HG02870 (cell line): ENCODE data around the gene PRAMEF18.
"Not testable (repeated sequence)": the region's sequence is repeated elsewhere in the genome, so short reads cannot be mapped to it uniquely, and the experiment has no call there.

Experiments
- ATAC-seq: cut with Tn5 transposase; IDR thresholded peaks from one replicate; pipeline ENCODE4 v1.9.1; 2021; ENCODE audit warnings: mild to moderate bottlenecking, moderate library complexity; ENCODE audit not compliant: unreplicated experiment

PRAMEF18 gene, protein sequence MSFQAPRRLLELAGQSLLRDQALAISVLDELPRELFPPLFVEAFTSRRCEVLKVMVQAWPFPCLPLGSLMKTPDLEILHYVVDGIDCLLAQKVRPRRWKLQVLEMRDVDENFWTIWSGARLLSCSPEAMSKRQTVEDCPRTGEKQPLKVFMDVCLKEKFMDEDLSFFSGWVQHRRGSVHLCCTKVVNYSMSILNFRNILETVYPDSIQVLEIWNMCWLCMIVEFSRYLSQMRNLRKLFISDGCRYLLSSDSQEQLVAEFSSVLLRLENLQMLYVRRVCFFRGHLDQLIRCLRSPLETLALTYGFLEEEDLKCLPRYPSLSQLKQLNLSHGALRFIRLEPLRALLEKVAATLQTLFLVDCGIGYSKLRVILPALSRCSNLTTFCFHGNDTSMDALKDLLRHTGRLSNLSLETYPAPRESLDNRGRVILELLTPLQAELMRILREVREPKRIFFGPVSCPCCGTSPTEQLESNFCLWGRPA

DNA sequence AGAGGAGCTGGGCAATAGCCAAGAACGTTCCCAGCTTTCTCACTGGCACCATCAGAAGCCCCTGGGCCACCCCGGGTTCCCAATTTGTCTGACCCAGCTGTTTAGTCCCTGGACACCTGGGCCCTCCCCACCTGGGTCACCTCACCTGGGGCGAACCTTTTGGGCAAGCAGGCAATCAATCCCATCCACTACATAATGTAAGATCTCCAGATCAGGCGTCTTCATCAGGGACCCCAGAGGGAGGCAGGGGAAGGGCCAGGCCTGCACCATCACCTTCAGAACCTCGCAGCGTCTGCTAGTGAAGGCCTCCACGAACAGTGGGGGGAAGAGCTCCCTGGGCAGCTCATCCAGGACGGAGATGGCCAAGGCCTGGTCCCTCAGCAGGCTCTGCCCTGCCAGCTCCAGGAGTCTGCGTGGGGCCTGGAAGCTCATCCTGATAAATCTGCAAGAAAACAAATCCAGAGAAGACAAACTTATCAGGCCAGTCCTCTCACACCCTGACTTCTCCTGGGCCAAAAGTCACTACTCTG is at the start of gene PRAMEF18:
PRAMEF18 (minus strand) TSS at position 480 of the 530 bp plus-strand sequence; CDS start at position 432, 48 bp downstream.
- not testable (repeated sequence) for ATAC-seq

- ATAC-seq, result not testable (repeated sequence)
These were observed 39.2 kb upstream of the PRAMEF18 start for GRCh38 chr1:13265124-13265523.

DNA sequence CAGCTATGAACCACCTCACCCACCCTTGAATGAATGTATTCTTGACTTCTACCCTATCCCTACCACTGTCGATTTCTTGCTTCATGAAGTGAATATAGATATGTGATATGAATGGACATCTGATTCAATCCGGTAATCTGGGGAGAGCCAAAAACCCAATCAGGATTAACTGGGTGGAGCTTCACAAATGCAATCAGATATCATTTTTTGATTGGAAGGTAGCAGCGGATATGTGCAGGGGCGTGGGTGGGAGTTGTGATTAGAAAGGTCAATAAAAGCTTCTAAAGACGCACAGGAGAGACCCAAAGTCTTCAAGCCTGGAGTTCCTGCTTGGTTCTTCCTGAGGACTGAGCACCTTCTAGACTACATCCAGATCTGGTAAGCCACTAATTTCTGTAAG is 27.9 kb upstream of the PRAMEF18 start, which contains the start of gene PRAMEF5:
PRAMEF5 (plus strand) TSS at position 301 of the 400 bp plus-strand sequence. CDS start 5,071 bp downstream, outside the sequence.
- ATAC-seq, result not testable (repeated sequence)

GRCh38 chr1:13247122-13247521 is 21.2 kb upstream of the PRAMEF18 start:
- ATAC-seq, result not testable (repeated sequence)

DNA sequence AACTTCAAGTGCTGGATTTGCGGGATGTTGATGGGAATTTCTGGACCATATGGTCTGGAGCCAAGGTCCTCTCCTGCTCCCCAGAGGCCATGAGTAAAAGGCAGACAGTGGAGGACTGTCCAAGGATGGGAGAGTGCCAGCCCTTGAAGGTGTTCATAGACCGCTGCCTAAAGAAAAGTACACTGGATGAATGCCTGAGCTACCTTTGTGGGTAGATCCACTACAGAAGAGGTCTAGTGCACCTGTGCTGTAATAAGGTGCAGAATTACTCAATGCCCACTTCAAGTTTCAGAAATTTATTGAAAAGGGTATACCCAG is 20.6 kb upstream of the PRAMEF18 start:
- ATAC-seq, result not testable (repeated sequence)

- not testable (repeated sequence) for ATAC-seq
These were observed 20.0 kb upstream of the PRAMEF18 start for GRCh38 chr1:13245841-13246553.

DNA sequence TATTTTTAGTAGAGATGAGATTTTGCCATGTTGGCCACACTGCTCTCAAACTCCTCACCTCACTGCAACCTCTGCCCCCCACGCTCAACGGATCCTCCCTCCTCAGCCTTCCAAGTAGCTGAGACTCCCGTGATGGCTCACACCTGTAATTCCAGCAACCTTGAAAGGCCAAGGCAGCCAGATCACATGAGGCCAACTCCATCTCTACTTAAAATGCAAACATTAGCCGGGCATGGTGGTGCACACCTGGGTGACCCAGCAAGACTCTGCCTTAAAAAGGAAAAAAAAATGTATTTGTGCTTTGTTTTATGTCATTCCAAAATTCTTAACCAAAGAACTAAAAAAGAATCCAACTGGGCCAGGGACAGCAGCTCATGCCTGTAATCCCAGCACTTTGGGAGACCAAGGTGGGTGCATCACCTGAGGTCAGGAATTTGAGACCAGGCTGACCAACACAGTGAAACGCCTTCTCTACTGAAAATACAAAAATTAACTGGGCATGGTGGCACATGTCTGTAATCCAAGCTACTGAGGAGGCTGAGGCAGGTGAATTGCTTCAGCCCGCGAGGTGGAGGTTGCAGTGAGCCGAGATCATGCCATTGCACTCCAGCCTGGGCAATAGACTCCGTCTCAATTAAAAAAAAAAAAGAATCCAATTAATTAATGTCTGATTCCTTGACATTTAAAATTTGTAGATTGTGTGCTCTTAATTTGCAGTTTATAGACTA is 17.7 kb upstream of the PRAMEF18 start:
- ATAC-seq, result not testable (repeated sequence)

- not testable (repeated sequence) for ATAC-seq
These were observed 13.7 kb upstream of the PRAMEF18 start for GRCh38 chr1:13239633-13240032.

GRCh38 chr1:13237572-13237971 is 11.6 kb upstream of the PRAMEF18 start:
- ATAC-seq, result not testable (repeated sequence)

DNA sequence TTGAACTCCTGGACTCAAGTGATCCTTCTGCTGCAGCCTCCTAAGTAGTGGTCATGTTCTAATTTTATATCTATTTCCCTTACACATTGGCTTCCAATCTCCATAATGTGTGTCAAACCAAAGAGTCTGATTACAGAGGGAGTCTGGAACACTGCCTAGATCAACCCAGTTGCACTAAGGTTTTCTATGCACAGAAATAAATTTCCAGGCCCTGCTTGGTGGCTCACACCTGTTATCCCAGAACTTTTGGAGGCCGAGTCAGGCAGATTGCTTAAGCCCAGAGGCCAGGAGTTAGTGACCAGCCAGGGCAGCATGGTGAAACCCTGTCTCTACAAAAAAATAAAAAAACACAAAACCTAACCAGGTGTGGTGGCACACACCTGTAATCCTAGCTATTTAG is 8.1 kb upstream of the PRAMEF18 start:
- ATAC-seq, result not testable (repeated sequence)

GRCh38 chr1:13232056-13232455 is 6.1 kb upstream of the PRAMEF18 start:
- not testable (repeated sequence) for ATAC-seq

- not testable (repeated sequence) for ATAC-seq
These were observed 5.3 kb upstream of the PRAMEF18 start for GRCh38 chr1:13231061-13231750.

- ATAC-seq, result not testable (repeated sequence)
These were observed 4.6 kb upstream of the PRAMEF18 start for GRCh38 chr1:13230601-13231000.

DNA sequence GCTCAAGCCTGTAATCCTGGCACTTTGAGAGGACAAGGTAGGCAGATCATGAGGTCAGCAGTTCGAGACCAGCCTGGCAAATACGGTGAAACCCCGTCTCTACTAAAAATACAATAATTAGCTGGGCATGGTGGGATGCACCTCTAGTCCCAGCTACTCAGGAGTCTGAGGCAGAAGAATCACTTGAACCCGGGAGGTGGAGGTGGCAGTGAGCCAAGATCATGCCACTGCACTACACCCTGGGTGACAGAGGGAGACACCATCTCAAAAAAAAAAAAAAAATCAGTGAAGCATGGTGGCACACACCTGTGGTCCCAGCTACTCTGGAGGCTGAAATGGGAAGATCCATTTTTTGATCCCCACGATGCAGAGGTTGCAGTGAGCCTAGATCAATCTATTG is 4.1 kb upstream of the PRAMEF18 start:
- not testable (repeated sequence) for ATAC-seq

DNA sequence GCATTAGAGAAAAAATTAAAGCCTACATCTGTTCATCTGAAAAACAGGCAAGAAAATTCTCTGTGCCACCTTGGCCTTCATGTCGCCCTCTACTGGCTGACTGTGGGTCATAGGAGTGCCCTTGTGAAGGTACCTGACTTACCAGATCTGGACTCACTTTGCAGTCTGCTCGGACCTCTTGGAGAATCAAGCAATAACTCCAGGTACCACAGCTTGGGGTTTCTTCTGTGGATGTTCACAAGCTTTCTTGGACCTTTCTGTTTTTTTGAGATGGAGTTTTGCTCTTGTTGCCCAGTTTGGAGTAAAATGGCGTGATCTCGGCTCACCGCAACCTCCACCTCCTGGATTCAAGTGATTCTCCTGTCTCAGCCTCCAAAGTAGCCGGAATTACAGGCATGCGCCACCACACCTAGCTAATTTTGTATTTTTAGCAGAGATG is 2.4 kb upstream of the PRAMEF18 start:
- ATAC-seq, result no peak

GRCh38 chr1:13227271-13228055 is 1.5 kb upstream of the PRAMEF18 start:
- ATAC-seq, result not testable (repeated sequence)

DNA sequence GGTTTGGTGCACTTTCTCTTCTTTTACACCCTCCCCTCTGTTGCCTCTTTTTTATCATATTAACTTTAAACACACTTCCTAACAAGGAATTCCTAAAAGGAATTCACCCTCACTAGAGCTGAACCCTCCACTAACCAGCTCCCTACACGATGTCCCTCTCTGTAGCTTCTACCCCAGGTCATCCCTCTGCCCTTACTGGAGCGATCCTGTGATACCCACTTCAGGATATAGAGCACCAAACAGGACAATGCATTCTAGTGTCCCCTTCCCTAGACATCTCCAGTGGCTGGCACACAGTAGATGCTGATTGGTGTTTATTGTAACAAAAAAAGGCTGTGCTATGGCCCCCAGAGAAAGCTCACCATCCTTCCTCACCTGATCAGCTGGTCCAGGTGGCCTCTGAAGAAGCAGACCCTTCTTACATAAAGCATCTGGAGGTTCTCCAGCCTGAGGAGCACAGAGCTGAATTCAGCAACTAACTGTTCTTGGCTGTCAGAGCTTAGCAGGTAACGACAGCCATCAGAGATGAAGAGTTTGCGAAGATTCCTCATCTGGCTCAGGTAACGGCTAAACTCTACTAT is 1.4 kb downstream of the PRAMEF18 start:
- ATAC-seq, result no peak

DNA sequence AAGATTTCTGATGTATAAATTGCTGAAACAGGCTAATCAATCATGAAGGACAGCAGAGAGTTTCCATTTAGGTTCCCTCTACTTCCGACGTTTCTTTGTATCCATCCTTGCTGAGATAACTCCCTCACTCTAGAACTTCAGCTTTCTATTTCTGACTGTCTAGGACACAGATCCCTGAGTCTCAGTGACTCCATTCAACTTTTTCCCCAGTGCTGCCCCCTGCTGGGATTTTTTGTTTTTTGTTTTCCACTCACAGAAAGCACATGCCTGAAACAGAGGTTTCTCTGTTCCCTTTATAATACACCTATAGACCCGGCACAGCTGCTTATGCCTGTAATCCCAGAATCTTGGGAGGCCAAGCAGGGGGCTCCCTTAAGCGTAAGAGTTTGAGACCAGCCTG is 3.2 kb downstream of the PRAMEF18 start:
- ATAC-seq, result not testable (repeated sequence)

DNA sequence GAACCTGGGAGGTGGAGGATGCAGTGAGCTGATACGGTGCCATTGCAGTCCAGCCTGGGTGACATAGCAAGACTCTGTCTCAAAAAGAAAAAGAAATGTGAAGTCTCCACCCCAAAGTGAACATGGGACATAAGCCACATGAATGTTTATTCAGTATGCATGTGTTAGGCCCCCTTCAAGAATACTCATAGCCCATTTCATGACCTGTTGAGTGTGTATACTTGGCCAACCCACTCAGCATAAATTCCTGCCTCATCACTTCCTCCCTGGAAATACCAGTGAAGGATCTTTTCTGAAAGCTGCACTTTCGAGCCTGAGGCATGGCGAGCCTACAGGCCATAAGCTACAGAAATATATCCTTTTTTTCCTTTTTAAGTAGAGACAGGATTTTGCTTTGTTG is 6.8 kb downstream of the PRAMEF18 start:
- ATAC-seq, result not testable (repeated sequence)
